Measurements from ENCODE around the gene CHCT1.
"Not testable (repeated sequence)": the region's sequence is repeated elsewhere in the genome, so short reads cannot be mapped to it uniquely, and the experiment has no call there.

CHCT1 gene

DNA sequence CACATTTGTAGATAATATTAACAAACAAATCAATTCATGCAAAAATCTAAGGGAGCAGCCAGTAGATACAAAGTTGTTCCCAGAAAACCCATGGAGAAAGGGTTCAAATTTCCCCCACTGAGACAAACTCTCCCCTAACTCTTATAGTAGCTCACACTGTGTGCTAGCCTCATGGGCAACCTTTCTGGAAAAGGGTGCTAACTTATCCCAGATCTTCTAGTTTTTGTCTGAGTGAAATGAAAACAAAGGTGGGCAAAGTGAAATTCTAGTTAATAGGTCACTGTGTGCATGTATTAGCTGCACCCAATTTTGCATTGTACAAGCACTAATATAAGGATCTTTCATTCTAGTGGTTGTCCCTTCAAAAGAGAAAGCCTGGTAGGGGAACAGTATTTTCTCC, 20.5 kb upstream of the CHCT1 start:
- DNase-seq, result no peak

- DNase-seq, result no peak
Observed at GRCh38 chr17:60403523-60403810, 18.8 kb upstream of the CHCT1 start.

GRCh38 chr17:60403962-60404361, 18.3 kb upstream of the CHCT1 start:
- no peak for DNase-seq

DNA sequence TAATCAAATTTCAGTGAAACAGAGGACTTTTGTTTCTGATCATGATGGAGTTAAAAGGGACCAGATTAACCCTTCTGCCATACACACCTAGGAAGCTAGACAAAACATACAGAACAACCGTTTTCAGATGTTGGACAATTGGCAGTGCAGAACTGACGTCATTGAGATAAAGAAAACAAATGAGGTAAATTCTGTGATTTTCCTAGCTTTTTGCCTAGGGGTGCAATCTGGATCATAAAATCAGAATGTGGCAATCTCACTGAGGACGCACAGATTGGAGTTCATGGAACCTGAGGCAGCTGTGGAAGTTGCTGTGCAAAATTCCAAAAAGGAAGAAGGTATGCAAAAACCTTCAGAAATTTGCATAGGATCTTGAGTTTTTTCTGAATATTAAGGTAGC, 15.4 kb upstream of the CHCT1 start:
- no peak for DNase-seq

- no peak for DNase-seq
Observed at GRCh38 chr17:60410001-60410400, 12.3 kb upstream of the CHCT1 start.

DNA sequence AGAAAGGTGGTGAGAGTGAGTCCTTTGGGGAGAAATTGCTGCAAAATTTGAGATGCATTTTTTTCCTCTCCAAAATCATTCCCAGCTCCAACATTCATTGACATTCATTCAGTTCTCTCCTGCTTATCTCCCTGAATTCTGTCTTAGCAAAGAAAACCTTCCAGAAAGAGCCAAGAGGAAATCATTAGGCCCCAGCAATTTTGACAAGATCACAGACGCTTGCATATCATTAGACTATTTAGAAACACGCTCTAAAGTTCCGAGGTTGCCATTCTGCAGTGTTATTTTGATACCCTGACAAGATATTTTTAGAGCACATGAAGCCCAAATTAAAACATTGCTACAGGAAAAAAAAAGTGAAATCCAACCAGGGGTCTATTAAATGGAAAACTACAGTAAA, 9.6 kb upstream of the CHCT1 start:
- no peak for DNase-seq

GRCh38 chr17:60415146-60415545, 7.1 kb upstream of the CHCT1 start:
- no peak for DNase-seq

GRCh38 chr17:60416368-60416925, 5.8 kb upstream of the CHCT1 start:
- DNase-seq, result no peak

DNA sequence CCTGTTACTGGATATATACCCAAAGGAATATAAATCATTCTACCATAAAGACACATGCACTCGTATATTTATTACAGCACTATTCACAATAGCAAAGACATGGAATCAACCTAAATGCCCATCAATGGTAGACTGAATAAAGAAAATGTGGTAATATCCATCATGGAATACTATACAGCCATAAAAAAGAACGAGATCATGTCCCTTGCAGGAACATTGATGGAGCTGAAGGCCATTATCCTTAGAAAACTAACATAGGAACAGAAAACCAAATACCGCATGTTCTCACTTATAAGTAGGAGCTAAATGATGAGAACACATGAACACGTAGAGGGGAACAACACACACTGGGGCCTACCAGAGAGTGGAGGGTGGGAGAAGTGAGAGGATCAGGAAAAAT, 3.3 kb upstream of the CHCT1 start:
- DNase-seq, result not testable (repeated sequence)

DNA sequence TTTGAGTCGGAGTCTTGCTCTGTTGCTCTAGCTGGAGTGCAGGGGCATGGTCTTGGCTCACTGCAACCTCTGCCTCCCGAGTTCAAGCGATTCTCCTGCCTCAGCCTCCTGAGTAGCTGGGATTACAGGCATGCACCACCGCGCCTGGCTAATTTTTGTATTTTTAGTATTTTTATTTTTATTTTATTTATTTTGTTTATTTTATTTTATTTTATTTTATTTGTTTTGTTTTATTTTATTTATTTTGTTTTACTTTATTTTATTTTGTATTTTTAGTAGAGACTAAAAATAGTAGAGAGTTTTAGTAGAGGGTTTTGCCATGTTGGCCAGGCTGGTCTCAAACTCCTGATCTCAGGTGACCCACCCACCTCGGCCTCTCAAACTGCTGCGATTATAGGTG, 2.4 kb upstream of the CHCT1 start:
- not testable (repeated sequence) for DNase-seq

DNA sequence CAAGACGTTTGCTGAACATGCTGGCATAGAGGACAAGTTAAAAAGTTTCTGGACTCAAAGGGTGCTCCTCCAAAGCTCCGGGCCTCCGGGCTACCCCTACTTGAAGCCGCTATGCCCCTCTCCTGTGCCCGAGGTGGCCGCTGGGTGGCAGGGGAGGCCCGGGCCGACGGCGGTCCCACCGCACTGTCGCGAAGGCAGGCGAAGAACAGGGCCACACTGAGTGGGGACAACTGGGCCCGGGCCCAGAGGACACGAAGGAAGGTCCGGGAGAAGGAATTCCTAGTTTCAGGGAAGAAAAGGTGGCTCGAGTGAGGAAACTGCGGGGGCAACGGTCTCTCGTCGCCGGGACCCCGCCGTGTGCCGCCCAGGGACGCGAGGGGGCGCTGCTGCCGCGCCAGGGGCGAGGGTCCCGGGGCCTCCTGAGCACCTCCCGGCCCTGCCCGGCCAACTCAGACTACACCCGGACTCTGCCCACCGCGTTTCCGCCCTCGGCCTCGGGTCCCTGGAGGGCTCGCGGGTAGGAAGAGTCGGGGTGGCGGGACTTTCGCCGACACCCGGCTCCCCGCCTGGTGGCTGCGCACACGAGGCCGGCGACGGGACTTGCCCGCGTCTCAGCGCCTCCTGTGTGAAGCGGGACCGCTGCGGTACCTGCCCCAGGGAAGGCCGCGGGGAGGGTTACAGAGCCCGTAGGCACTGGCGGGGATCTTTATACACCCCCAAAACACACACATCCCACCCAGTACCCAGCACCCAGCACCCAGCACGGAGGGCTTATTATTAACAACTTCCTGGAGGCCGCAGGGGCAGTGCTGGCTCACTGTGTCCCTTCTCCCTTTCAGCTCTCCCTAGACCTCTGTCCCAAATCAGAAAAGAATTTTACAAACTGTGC, 772 bp upstream of the CHCT1 start:
- DNase-seq, result peak; percentile 88

DNA sequence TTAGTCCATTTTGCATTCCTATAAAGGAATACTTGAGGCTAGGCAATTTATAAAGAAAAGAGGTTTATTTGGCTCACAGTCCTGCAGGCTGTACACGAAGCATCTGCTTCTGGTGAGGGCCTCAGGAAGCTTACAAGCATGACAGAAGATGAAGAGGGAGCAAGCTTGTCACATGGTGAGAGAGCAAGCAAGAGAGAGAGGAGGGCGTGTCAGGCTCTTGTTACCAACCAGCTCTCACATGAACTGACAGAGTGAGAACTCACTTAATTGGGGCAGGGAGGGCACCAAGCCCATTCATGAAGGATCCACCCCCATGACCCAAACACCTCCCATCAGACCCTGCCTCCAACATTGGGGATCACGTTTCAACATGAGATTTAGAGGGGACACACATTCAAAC, 1.6 kb downstream of the CHCT1 start:
- no peak for DNase-seq

GRCh38 chr17:60425626-60426025, 3.3 kb downstream of the CHCT1 start:
- no peak for DNase-seq

GRCh38 chr17:60426596-60426995, 4.3 kb downstream of the CHCT1 start:
- no peak for DNase-seq

GRCh38 chr17:60428491-60428890, 6.2 kb downstream of the CHCT1 start:
- DNase-seq, result not testable (repeated sequence)

- not testable (repeated sequence) for DNase-seq
Observed at GRCh38 chr17:60430561-60430960, 8.3 kb downstream of the CHCT1 start.

DNA sequence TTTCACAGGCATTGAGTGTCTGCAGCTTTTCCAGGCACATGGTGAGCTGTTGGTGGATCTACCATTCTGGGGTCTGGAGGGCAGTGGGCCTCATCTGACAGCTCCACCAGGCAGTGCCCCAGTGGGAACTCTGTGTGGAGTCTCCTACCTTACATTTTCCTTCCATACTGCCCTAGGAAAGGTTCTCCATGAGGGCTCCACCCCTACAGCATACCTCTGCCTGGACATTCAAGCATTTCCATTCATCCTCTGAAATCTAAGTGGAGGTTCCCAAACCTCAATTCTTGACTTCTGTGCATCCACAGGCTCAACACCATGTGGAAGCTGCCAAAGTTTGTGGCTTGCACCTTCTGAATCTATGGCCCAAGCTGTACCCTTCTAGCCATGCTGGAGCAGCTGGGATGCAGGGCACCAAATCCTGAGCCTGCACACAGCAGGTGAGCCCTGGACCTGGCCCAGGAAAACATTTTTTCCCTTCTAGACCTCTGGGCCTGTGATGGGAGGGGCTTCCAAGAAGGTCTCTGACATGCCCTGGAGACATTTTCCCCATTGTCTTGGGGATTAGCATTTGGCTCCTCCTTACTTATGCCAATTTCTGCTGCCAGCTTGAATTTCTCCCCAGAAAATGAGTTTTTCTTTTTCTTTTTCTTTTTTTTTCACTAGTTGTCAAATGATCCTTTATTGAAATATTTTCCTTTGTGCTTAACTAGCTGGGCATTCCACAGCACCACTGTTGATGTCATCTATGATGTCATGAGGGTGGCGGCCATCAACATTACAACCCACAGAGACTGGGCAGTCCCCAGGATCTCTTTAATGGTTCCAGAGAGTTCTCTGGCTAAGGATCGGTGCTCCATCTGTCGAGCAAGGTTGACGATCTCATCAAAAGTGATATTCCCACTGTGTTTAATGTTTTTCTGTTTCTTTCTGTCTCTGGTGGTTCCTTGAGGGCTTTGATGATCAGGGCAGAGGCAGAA, 11.0 kb downstream of the CHCT1 start:
- not testable (repeated sequence) for DNase-seq

GRCh38 chr17:60435244-60436167, 13.2 kb downstream of the CHCT1 start:
- DNase-seq, result peak; percentile 97

- DNase-seq, result no peak
Observed at GRCh38 chr17:60436676-60437075, 14.4 kb downstream of the CHCT1 start.

- peak in 1 of 2 experiments; percentile 26 for DNase-seq
Observed at GRCh38 chr17:60439501-60439900, 17.2 kb downstream of the CHCT1 start.

- no peak for DNase-seq
Observed at GRCh38 chr17:60442271-60443173, 20.2 kb downstream of the CHCT1 start.

Measured in Kasumi-1 (cell line).